Ishikawa (cell line): ENCODE measurements around the gene MIS12.

Experiments
- EP300 ChIP-seq: IDR thresholded peaks from 2 replicates; pipeline ENCODE4 v1.6.1; 2012; ENCODE audit warnings: borderline replicate concordance
- RAD21 ChIP-seq: IDR thresholded peaks from 2 replicates; pipeline ENCODE4 v1.6.1; 2012; ENCODE audit warnings: low read depth
- TCF12 ChIP-seq: IDR thresholded peaks from 2 replicates; pipeline ENCODE4 v1.6.1; 2012; ENCODE audit warnings: low read depth
- TEAD4 ChIP-seq: IDR thresholded peaks from 2 replicates; pipeline ENCODE4 v1.6.1; 2012
- TF ChIP-seq, protein P1 (sequence below): IDR thresholded peaks from 2 replicates; pipeline ENCODE4 v1.6.1; 2012

DNA sequence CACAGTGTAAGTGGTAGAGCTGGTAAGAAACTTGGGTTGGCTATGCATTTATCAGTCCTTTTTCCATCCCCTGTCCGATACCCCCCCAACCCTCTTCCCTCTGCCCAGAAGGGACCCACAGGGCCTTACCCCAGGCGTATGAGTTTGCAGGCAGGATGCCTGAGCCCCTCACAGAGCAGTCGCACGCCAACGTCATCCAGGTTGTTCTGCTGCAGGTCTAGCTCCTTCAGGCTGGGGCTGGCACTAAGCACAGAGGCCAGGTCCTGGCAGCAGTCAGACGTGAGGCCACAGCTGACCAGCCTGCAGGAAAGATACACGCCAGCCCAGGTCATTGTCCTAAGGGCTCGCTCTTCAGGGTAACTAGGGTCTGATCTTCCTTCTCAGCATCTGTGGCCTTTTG is 52.9 kb downstream of the MIS12 start:
- TF ChIP-seq RAD21, result no peak
- TF ChIP-seq EP300, result no peak
- no peak for TF ChIP-seq TEAD4
- TF ChIP-seq, protein P1, sequence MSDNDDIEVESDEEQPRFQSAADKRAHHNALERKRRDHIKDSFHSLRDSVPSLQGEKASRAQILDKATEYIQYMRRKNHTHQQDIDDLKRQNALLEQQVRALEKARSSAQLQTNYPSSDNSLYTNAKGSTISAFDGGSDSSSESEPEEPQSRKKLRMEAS, result no peak
- TF ChIP-seq TCF12, result no peak
